ENCODE results near the gene ATL1. TPM values are rescaled to one million over a fixed set of nuclear protein-coding genes. Genes with fewer than 3 reads are reported as not detected.

Gene ATL1
- 1 to 10 TPM; 1.4 to 4.2 (median 2.2) TPM for total RNA-seq
- polyA plus RNA-seq = 1 to 10 TPM; 3.8 to 4.1 TPM
- 3.2 reads per million, percentile 17 among the genes with 10 or more reads in this experiment for total RNA-seq

GRCh38 chr14:50559990-50560930, at the start of gene ATL1:
ATL1 (plus strand) TSS chr14:50560145; CDS start chr14:50560266, 121 bp downstream.
- H3K27me3 ChIP-seq (ENCODE audit: control insufficient read depth in 2 of 2, insufficient read depth in 2 of 2, low read length in 2 of 2) = peaks cover 11 to 25% of the 10 kb centered on the region in 2 donors
- Mint-ChIP-seq H3K4me1 (peaks cover 6 to 20% (median 12%) of the 10 kb centered on the region in 7 donors), H3K36me3 (peaks cover 0 to 5% (median 0%) of the 10 kb centered on the region in 5 donors), H3K27ac (peak within 1 kb of the TSS in 1 of 9 donors; percentile 7), H3K27me3 (peaks cover 45 to 73% (median 51%) of the 10 kb centered on the region in 5 donors), H3K4me3 (peak within 1 kb of the TSS; percentile 73 to 89 (median 83)), H3K9me3 (peaks cover 0 to 5% (median 0%) of the 10 kb centered on the region in 11 donors)
- no peak within 1 kb of the TSS for H3K27ac ChIP-seq (ENCODE audit: low read depth, low read length)
- ChIA-PET CTCF (no interaction called here), POLR2A (interaction anchor here (0.6 kb wide), 1 partner anchor 197 kb away, joined by 3 read pairs; no protein-coding TSS in a partner anchor)
- no peaks in the 10 kb centered on the region for H3K9me3 ChIP-seq (ENCODE audit: control insufficient read depth in 2 of 3, low read length in 3 of 3)
- DNase-seq (peak; percentile 3 to 61 (median 33)), ATAC-seq (peak; percentile 84)
- peaks cover 3 to 5% of the 10 kb centered on the region in 2 donors for H3K4me1 ChIP-seq (ENCODE audit: control insufficient read depth in 2 of 2, insufficient read depth in 2 of 2, low read length in 2 of 2)
- no peaks in the 10 kb centered on the region for H3K36me3 ChIP-seq (ENCODE audit: control insufficient read depth in 2 of 3, insufficient read depth in 3 of 3, low read length in 3 of 3)
- intact Hi-C loops (cut with micrococcal nuclease) = no loop called here
- peak within 1 kb of the TSS; percentile 63 for H3K4me3 ChIP-seq (ENCODE audit: low read length)

- intact Hi-C loops (cut with micrococcal nuclease) = no loop called here
- no peak overlapping the region for H3K4me3 ChIP-seq (ENCODE audit: low read length)
- POLR2A ChIA-PET = no interaction called here
- no peaks in the 10 kb centered on the region for H3K9me3 ChIP-seq (ENCODE audit: control insufficient read depth in 2 of 3, low read length in 3 of 3)
- DNase-seq (no peak), ATAC-seq (no peak)
- Mint-ChIP-seq H3K4me3 (no peak overlapping the region), H3K27me3 (no peaks in the 10 kb centered on the region), H3K9me3 (peaks cover 0 to 3% (median 0%) of the 10 kb centered on the region in 11 donors), H3K27ac (no peak overlapping the region), H3K36me3 (peaks cover 0 to 25% (median 17%) of the 10 kb centered on the region in 5 donors), H3K4me1 (peaks cover 8 to 42% (median 29%) of the 10 kb centered on the region in 7 donors)
- H3K36me3 ChIP-seq (ENCODE audit: control insufficient read depth in 2 of 3, insufficient read depth in 3 of 3, low read length in 3 of 3) = no peaks in the 10 kb centered on the region
- H3K27ac ChIP-seq (ENCODE audit: low read depth, low read length) = no peak overlapping the region
- H3K27me3 ChIP-seq (ENCODE audit: control insufficient read depth in 2 of 2, insufficient read depth in 2 of 2, low read length in 2 of 2) = no peaks in the 10 kb centered on the region
- CTCF ChIA-PET = no interaction called here
- no peaks in the 10 kb centered on the region for H3K4me1 ChIP-seq (ENCODE audit: control insufficient read depth in 2 of 2, insufficient read depth in 2 of 2, low read length in 2 of 2)
Observed at GRCh38 chr14:50510157-50510556, 49.8 kb upstream of the ATL1 start.

- POLR2A ChIA-PET = interaction anchor here (0.7 kb wide), 1 partner anchor 108 kb away, joined by 4 read pairs; no protein-coding TSS in a partner anchor
- Mint-ChIP-seq H3K27me3 (no peaks in the 10 kb centered on the region), H3K4me3 (no peak overlapping the region), H3K36me3 (peaks cover 0 to 25% (median 15%) of the 10 kb centered on the region in 5 donors), H3K27ac (no peak overlapping the region), H3K4me1 (peaks cover 4 to 36% (median 24%) of the 10 kb centered on the region in 7 donors), H3K9me3 (peaks cover 0 to 3% (median 0%) of the 10 kb centered on the region in 11 donors)
- no peaks in the 10 kb centered on the region for H3K27me3 ChIP-seq (ENCODE audit: control insufficient read depth in 2 of 2, insufficient read depth in 2 of 2, low read length in 2 of 2)
- no peaks in the 10 kb centered on the region for H3K4me1 ChIP-seq (ENCODE audit: control insufficient read depth in 2 of 2, insufficient read depth in 2 of 2, low read length in 2 of 2)
- no peak overlapping the region for H3K4me3 ChIP-seq (ENCODE audit: low read length)
- no peak overlapping the region for H3K27ac ChIP-seq (ENCODE audit: low read depth, low read length)
- ATAC-seq = no peak
- no peaks in the 10 kb centered on the region for H3K9me3 ChIP-seq (ENCODE audit: control insufficient read depth in 2 of 3, low read length in 3 of 3)
- intact Hi-C loops (cut with micrococcal nuclease) = no loop called here
- H3K36me3 ChIP-seq (ENCODE audit: control insufficient read depth in 2 of 3, insufficient read depth in 3 of 3, low read length in 3 of 3) = no peaks in the 10 kb centered on the region
- DNase-seq = no peak
- CTCF ChIA-PET = no interaction called here
Observed at GRCh38 chr14:50512463-50512862, 47.5 kb upstream of the ATL1 start.

GRCh38 chr14:50516091-50516490, 43.9 kb upstream of the ATL1 start:
- Mint-ChIP-seq H3K36me3 (peaks cover 0 to 18% (median 2%) of the 10 kb centered on the region in 5 donors), H3K27me3 (no peaks in the 10 kb centered on the region), H3K9me3 (peaks cover 0 to 2% (median 0%) of the 10 kb centered on the region in 11 donors), H3K27ac (no peak overlapping the region), H3K4me3 (no peak overlapping the region), H3K4me1 (peaks cover under 1 to 24% (median 10%) of the 10 kb centered on the region in 7 donors)
- H3K36me3 ChIP-seq (ENCODE audit: control insufficient read depth in 2 of 3, insufficient read depth in 3 of 3, low read length in 3 of 3) = no peaks in the 10 kb centered on the region
- H3K4me1 ChIP-seq (ENCODE audit: control insufficient read depth in 2 of 2, insufficient read depth in 2 of 2, low read length in 2 of 2) = peaks cover 0 to 3% of the 10 kb centered on the region in 2 donors
- intact Hi-C loops (cut with micrococcal nuclease) = no loop called here
- POLR2A ChIA-PET = no interaction called here
- H3K27me3 ChIP-seq (ENCODE audit: control insufficient read depth in 2 of 2, insufficient read depth in 2 of 2, low read length in 2 of 2) = no peaks in the 10 kb centered on the region
- no peak overlapping the region for H3K4me3 ChIP-seq (ENCODE audit: low read length)
- ATAC-seq (no peak), DNase-seq (no peak)
- no peaks in the 10 kb centered on the region for H3K9me3 ChIP-seq (ENCODE audit: control insufficient read depth in 2 of 3, low read length in 3 of 3)
- CTCF ChIA-PET = no interaction called here
- no peak overlapping the region for H3K27ac ChIP-seq (ENCODE audit: low read depth, low read length)

- H3K4me1 ChIP-seq (ENCODE audit: control insufficient read depth in 2 of 2, insufficient read depth in 2 of 2, low read length in 2 of 2) = peaks cover 10 to 11% of the 10 kb centered on the region in 2 donors
- peak in 1 of 9 donors; percentile 51 for DNase-seq
- Mint-ChIP-seq H3K4me1 (peaks cover 42 to 58% (median 48%) of the 10 kb centered on the region in 7 donors), H3K4me3 (peak overlapping the region in 6 of 10 donors; percentile 2 to 77 (median 48)), H3K27ac (peak overlapping the region in 3 of 9 donors; percentile 37 to 87 (median 45)), H3K9me3 (peaks cover 0 to 1% (median 0%) of the 10 kb centered on the region in 11 donors), H3K36me3 (peaks cover 0 to 11% (median 3%) of the 10 kb centered on the region in 5 donors), H3K27me3 (no peaks in the 10 kb centered on the region)
- no peaks in the 10 kb centered on the region for H3K9me3 ChIP-seq (ENCODE audit: control insufficient read depth in 2 of 3, low read length in 3 of 3)
- intact Hi-C loops (cut with micrococcal nuclease) = no loop called here
- CTCF ChIA-PET = no interaction called here
- H3K27ac ChIP-seq (ENCODE audit: low read depth, low read length) = no peak overlapping the region
- H3K4me3 ChIP-seq (ENCODE audit: low read length) = no peak overlapping the region
- H3K27me3 ChIP-seq (ENCODE audit: control insufficient read depth in 2 of 2, insufficient read depth in 2 of 2, low read length in 2 of 2) = no peaks in the 10 kb centered on the region
- no peaks in the 10 kb centered on the region for H3K36me3 ChIP-seq (ENCODE audit: control insufficient read depth in 2 of 3, insufficient read depth in 3 of 3, low read length in 3 of 3)
- ATAC-seq = peak; percentile 66
- POLR2A ChIA-PET = no interaction called here
Observed at GRCh38 chr14:50520947-50521815, 38.8 kb upstream of the ATL1 start.

- Mint-ChIP-seq H3K9me3 (peaks cover 0 to 1% (median 0%) of the 10 kb centered on the region in 11 donors), H3K27ac (peak overlapping the region in 5 of 9 donors; percentile 14 to 87 (median 45)), H3K27me3 (no peaks in the 10 kb centered on the region), H3K4me3 (peak overlapping the region in 7 of 10 donors; percentile 2 to 77 (median 48)), H3K36me3 (peaks cover 0 to 7% (median 4%) of the 10 kb centered on the region in 5 donors), H3K4me1 (peaks cover 48 to 61% (median 54%) of the 10 kb centered on the region in 7 donors)
- peak; percentile 39 for ATAC-seq
- peak in 1 of 9 donors; percentile 11 for DNase-seq
- H3K9me3 ChIP-seq (ENCODE audit: control insufficient read depth in 2 of 3, low read length in 3 of 3) = no peaks in the 10 kb centered on the region
- ChIA-PET POLR2A (interaction anchor here (1.0 kb wide), 2 partner anchors 9 to 38 kb away, joined by 3 read pairs; no protein-coding TSS in a partner anchor), CTCF (interaction anchor here (0.7 kb wide), 1 partner anchor 254 kb away, joined by 4 read pairs; no protein-coding TSS in a partner anchor)
- no peaks in the 10 kb centered on the region for H3K36me3 ChIP-seq (ENCODE audit: control insufficient read depth in 2 of 3, insufficient read depth in 3 of 3, low read length in 3 of 3)
- no peak overlapping the region for H3K27ac ChIP-seq (ENCODE audit: low read depth, low read length)
- H3K4me1 ChIP-seq (ENCODE audit: control insufficient read depth in 2 of 2, insufficient read depth in 2 of 2, low read length in 2 of 2) = peaks cover 10 to 11% of the 10 kb centered on the region in 2 donors
- no peak overlapping the region for H3K4me3 ChIP-seq (ENCODE audit: low read length)
- intact Hi-C loops (cut with micrococcal nuclease) = loop anchor here in 1 of 2 donors (1.0 kb wide), 2 partner anchors 10 to 201 kb away; partner anchors contain the start of gene MAP4K5
- H3K27me3 ChIP-seq (ENCODE audit: control insufficient read depth in 2 of 2, insufficient read depth in 2 of 2, low read length in 2 of 2) = no peaks in the 10 kb centered on the region
Observed at GRCh38 chr14:50521912-50522341, 38.0 kb upstream of the ATL1 start.

All from naive thymus-derived CD4-positive, alpha-beta T cell (primary cell).